ENCODE data around the gene RDH13.

The RDH13 gene

DNA sequence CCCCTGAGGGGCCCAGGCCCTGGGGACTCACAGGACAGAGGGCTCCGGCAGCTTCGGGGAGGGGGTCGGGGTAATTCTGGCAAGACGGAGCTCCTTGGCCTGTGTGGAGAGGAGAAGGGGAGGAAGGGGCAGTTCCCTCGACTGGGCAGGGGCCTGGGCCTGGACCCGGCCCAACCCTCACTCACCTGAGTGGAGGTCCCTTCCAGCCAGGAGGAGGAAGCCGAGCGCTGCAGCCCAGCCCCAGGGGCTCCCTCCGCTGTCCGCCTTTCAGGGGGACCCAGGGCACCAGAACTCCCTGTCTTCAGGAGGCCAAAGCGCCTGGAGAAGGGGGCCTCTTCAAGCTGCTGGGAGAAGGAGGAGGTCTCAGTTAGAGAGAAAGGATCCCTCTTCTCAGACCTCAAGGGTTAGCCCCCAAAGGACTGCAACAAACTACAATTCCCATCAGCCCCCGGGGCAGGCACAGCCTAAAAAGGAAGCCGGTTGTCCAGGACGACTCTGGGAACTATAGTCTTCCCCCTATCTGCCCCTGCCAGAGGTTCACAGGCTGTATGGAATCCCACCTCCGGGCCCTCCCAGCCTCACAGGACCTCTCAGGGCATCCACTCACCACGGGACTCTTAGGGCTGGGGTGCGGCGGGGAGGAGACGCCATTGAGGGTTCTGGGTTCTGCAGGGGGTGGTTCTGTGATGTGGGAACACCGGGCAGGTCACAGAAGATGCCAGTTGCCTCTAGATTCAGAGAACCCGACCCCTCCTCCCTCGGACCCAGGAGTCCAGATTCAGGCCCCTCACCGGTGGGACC lies 32.5 kb upstream of the RDH13 start:
- TF ChIP-seq, protein P1, sequence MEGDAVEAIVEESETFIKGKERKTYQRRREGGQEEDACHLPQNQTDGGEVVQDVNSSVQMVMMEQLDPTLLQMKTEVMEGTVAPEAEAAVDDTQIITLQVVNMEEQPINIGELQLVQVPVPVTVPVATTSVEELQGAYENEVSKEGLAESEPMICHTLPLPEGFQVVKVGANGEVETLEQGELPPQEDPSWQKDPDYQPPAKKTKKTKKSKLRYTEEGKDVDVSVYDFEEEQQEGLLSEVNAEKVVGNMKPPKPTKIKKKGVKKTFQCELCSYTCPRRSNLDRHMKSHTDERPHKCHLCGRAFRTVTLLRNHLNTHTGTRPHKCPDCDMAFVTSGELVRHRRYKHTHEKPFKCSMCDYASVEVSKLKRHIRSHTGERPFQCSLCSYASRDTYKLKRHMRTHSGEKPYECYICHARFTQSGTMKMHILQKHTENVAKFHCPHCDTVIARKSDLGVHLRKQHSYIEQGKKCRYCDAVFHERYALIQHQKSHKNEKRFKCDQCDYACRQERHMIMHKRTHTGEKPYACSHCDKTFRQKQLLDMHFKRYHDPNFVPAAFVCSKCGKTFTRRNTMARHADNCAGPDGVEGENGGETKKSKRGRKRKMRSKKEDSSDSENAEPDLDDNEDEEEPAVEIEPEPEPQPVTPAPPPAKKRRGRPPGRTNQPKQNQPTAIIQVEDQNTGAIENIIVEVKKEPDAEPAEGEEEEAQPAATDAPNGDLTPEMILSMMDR (IDR thresholded peaks at IDR 0.05): no peak
- no peak for TF ChIP-seq ZFX (IDR thresholded peaks at IDR 0.05; ENCODE audit: borderline replicate concordance)
- H3K27ac ChIP-seq: no peak overlapping the region

DNA sequence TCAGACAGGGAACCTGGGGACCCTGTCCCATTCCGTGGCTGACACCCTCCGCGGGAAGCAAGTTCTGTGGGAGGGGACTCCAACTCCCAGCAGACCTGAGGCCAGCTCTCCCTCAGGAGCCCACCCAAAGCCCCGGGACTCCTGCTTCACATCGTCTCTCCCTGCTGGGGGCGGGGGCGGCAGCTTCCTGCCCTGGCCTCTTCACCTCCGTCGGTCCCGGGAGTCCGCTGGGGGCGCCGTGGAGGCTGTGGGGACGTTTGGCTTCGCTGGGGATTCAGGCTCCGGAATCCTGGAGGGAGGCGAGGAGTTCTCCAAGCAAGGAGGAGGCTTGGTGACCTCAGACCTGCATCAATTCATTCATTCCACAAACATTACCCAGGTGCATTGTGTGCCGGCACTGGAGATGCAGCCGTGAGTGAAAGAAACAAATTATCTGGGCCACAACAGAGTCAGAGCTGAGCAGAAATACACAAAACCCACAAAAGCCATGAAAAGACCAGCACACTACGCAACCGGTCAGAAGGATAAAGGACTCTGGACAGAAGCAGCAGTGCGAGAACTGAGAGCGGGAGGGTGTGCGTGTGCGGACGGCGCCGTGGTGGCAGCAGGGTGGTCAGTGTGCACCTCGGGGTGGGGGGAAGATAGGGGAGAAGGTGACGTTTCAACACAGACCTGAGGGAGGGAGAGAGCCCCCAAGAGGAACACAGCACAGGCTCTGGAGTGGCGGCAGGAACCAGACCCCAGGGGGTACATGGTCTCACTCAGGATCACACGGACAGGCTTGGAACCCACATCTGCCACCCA lies 31.7 kb upstream of the RDH13 start:
- no peak for TF ChIP-seq ZFX (IDR thresholded peaks at IDR 0.05; ENCODE audit: borderline replicate concordance)
- TF ChIP-seq, protein P1 (IDR thresholded peaks at IDR 0.05): no peak

DNA sequence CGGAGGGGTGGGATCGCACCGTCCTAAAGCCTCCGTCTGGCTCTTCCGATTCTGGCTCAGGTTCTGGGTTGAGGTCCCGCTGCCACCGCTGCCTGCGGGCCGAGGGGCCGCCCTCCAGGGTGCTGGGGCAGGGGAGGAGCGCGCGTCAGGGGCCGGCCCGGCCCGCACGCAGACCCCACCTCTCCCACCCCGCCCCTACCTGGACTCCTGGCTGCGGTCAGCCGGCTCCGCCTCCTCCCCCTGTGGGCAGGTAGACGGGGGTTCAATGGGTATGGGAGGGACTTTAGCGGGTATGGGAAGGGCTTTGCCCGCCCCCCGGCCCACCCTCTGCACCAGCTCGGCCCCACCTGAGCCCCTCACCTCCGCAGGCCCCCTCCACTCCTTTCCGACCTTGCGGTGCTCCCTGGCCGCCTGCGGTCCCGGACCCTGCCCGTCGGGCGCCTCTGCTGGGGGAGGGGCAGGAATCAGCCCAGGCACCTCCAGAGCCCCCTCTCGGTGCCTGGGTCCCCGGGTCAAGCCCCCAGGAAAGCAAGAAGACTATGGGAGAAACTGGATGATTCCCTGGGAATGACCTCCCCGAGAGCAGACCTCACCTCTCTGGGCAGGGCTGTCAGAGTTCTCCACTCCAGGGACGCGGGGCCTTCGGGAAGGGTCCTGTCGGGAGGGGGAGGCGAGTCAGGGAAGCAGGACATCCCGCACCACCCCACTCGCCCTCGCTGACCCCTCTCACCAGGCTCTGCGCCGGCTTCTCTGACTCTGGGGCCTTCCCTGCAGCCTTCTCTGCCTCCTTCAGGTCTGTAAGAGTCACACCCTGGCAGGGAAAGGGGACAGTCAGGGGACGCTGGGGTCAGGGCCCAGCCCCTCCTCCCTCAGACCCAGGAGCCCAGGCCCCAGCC lies 29.7 kb upstream of the RDH13 start:
- no peak for TF ChIP-seq ZFX (IDR thresholded peaks at IDR 0.05; ENCODE audit: borderline replicate concordance)
- TF ChIP-seq, protein P1 (IDR thresholded peaks at IDR 0.05): no peak
- H3K27ac ChIP-seq: no peak overlapping the region

More for the DNA sequence above, 31.7 kb upstream of the RDH13 start:
- no peak overlapping the region for H3K27ac ChIP-seq

DNA sequence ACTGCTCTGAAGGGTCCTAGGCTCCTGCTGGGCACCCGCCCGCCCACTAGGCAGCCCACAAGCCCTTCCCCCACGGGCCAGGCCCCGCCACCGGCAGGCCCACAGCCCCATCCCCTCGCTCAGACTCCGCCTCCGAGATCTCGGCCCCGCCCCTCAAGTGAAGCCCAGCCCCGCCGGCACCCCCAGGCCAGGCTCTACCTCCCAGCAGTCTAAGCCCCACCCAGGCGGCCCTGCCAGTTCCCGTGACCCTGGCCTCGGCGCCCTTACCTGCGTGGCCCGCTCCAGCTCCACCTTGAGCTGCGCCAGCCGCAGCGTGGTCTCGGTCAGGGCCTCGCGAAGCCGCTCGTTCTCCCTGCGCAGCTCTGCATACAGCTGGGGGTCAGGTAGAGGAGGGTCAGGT lies 29.0 kb upstream of the RDH13 start:
- H3K27ac ChIP-seq: no peak overlapping the region
- no peak for TF ChIP-seq ZFX (IDR thresholded peaks at IDR 0.05; ENCODE audit: borderline replicate concordance)
- TF ChIP-seq, protein P1 (IDR thresholded peaks at IDR 0.05): no peak

DNA sequence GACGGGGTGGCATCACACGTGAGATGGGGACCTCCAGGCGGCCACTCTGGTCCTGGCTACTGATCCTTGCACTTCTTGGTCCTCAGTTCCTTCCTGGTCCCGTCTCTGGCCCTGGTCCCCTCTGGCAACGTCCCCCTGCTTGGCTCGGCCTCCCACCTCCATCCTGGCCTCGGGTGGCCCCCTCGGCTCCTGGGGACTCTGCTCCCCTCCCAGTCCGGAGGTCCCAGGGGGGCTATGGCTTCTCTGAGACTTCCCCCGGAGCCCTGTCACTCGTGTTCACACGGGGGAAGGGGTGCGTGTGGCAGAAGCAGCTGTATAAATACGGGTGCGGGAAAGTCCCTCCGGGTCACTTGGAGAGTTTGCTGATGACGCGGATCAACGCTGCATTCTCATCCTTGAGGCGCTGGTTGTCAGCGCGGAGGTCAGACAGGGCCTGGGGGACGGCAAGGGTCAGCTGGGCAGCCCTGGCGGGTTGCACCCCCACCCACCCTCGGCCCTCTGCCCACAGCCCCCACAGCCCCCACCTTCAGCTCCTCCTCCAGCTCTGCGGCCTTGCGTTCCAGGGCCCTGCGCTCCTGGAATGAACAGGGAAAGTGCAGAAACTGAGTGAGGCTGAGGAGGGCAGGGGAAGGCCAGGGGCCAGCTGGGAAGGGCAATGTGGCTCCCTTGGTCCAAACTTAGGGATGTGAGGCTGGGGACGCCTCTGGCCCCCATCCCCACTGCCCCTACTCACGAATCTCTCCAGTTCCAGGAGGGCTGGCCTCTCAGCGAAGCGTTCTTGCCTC lies 28.4 kb upstream of the RDH13 start:
- no peak overlapping the region for H3K27ac ChIP-seq
- TF ChIP-seq, protein P1 (IDR thresholded peaks at IDR 0.05): no peak
- no peak for TF ChIP-seq ZFX (IDR thresholded peaks at IDR 0.05; ENCODE audit: borderline replicate concordance)

DNA sequence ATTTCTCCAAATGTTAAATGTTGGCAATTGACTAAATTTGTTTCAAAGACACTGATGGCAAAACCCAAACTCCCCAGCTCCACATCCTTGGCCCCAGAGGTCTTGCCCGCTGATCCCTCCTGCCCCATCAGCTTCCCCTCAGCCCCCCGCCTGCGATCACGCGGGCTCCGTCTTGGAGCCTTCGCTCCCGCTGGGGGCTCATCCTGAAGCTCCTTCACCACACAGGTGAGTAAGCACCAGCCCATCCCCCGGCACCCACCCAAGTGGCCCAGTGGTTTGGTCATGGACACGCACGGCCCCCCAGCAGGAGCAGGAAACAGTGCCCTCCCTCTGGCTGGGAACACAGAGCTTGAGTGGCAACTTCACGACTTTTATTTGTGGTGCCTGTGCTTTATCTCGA lies 27.6 kb upstream of the RDH13 start:
- H3K27ac ChIP-seq: no peak overlapping the region
- TF ChIP-seq, protein P1 (IDR thresholded peaks at IDR 0.05): no peak
